Measurements from ENCODE around the gene POLK.

Gene POLK

DNA sequence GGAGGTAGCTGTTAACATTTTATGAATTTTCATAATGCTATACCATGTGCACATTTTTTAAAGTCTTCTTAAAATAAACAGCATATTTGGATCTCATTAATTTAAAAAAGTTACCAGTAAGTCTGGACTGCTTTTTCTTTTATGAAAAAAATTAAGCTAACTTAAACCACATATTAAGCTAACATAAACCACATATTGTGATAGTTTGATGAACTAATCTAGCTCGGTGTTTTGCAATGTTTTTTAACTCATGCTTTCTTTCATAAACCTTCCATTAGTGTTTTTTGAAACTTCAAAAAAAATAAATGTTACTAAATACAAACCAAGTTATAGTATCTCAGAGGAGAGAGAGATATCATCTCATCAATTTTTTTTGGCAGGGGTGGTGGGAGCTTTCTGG, 26.5 kb downstream of the POLK start:
- TF ChIP-seq, protein P1, sequence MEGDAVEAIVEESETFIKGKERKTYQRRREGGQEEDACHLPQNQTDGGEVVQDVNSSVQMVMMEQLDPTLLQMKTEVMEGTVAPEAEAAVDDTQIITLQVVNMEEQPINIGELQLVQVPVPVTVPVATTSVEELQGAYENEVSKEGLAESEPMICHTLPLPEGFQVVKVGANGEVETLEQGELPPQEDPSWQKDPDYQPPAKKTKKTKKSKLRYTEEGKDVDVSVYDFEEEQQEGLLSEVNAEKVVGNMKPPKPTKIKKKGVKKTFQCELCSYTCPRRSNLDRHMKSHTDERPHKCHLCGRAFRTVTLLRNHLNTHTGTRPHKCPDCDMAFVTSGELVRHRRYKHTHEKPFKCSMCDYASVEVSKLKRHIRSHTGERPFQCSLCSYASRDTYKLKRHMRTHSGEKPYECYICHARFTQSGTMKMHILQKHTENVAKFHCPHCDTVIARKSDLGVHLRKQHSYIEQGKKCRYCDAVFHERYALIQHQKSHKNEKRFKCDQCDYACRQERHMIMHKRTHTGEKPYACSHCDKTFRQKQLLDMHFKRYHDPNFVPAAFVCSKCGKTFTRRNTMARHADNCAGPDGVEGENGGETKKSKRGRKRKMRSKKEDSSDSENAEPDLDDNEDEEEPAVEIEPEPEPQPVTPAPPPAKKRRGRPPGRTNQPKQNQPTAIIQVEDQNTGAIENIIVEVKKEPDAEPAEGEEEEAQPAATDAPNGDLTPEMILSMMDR (IDR thresholded peaks at IDR 0.05; ENCODE audit: low read depth, low read length): no peak
- no peak for DNase-seq
- Histone ChIP-seq H3K36me3 (no peaks in the 10 kb centered on the region; the same call in 1 of the 2 replicates), H3K4me1 (no peaks in the 10 kb centered on the region; the same call in 1 of the 2 replicates), H3K27me3 (no peaks in the 10 kb centered on the region), H3K9me3 (no peaks in the 10 kb centered on the region), H3K4me3 (ENCODE audit: low read depth, low read length) (no peak overlapping the region)

DNA sequence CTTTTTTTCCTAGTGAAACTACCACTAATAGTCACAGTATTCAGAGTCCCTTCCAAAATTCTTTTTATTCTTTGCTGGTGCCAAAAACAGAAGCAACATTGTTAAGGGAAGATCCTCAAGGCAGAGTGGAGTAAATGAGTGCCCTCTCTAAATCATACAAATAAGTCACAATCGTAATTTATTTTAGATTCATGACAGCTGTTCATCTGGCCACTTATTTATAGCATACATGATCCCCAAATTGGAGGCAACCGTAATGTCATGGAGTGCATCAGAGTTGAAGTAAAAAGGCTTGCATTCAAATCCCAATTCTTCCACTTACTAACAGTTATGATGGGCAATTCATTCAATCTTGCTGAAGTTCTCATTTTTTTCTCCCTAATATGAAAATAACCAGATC, 33.4 kb downstream of the POLK start:
- no peak for DNase-seq
- TF ChIP-seq, protein P1 (IDR thresholded peaks at IDR 0.05; ENCODE audit: low read depth, low read length): no peak

DNA sequence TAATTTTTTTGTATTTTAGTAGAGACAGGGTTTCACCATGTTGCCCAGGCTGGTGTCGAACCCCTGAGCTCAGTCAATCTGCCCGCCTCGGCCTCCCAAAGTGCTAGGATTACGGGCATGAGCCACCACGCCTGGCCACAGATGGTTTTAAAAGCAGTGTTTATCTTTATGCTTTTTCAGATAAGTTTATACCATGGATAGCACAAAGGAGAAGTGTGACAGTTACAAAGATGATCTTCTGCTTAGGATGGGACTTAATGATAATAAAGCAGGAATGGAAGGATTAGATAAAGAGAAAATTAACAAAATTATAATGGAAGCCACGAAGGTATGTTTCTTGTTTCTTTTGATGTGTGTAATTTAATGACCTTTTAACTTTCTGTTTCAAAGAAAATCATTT, 35.1 kb downstream of the POLK start:
- H3K27me3 ChIP-seq: no peaks in the 10 kb centered on the region

More for the DNA sequence above, 33.4 kb downstream of the POLK start:
- Histone ChIP-seq H3K36me3 (no peaks in the 10 kb centered on the region; the same call in 1 of the 2 replicates), H3K27me3 (no peaks in the 10 kb centered on the region), H3K9me3 (no peaks in the 10 kb centered on the region), H3K4me3 (ENCODE audit: low read depth, low read length) (no peak overlapping the region), H3K4me1 (no peaks in the 10 kb centered on the region; the same call in 1 of the 2 replicates)

DNA sequence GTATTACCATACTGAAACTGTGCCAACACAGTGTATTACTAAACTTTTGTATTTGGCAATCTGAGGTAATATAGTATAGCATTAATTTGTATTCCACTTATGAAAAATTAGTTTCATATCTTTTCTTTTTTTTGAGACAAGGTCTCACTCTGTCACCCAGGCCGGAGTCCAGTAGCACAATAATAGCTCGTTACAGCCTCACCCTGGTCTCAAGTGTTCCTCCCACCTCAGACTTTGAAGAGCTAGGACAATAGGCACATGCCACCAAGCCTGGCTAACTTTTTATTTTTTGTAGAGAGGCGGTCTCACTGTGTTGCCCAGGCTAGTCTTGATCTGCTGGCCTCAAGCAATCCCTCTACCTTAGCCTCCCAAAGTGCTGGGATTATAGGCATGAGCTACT, 36.1 kb downstream of the POLK start:
- no peak overlapping the region for H3K4me3 ChIP-seq (ENCODE audit: low read depth, low read length)
- TF ChIP-seq, protein P1 (IDR thresholded peaks at IDR 0.05; ENCODE audit: low read depth, low read length): no peak
- peaks cover 6% of the 10 kb centered on the region for H3K36me3 ChIP-seq
- H3K4me1 ChIP-seq: no peaks in the 10 kb centered on the region; the same call in 1 of the 2 replicates
- H3K9me3 ChIP-seq: no peaks in the 10 kb centered on the region
- DNase-seq: no peak
- no peaks in the 10 kb centered on the region for H3K27me3 ChIP-seq

More for the DNA sequence above, 35.1 kb downstream of the POLK start:
- TF ChIP-seq, protein P1 (IDR thresholded peaks at IDR 0.05; ENCODE audit: low read depth, low read length): no peak
- H3K4me1 ChIP-seq: no peaks in the 10 kb centered on the region; the same call in 1 of the 2 replicates
- DNase-seq: no peak
- H3K4me3 ChIP-seq (ENCODE audit: low read depth, low read length): no peak overlapping the region
- no peaks in the 10 kb centered on the region for H3K9me3 ChIP-seq
- H3K36me3 ChIP-seq: no peaks in the 10 kb centered on the region; the same call in 1 of the 2 replicates

DNA sequence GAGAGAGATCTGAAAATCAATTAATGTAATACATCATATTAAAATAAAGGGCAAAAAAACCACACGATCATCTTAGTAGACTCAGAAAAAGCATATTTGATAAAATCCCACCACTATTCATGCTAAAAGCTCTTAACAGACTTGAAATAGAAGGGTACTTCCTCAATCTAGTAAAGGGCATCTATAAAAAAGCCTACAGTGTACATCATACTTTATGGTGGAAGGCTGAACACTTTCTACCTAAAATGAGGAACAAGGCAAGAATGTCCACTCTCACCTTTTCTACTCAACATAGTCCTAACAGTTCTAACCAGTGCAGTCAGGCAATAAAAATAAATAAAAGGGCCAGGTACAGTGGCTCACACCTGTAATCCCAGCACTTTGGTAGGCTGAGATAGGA, 38.9 kb downstream of the POLK start:
- Histone ChIP-seq H3K36me3 (peaks cover 19% of the 10 kb centered on the region), H3K4me1 (no peaks in the 10 kb centered on the region; the same call in 1 of the 2 replicates), H3K9me3 (no peaks in the 10 kb centered on the region), H3K4me3 (ENCODE audit: low read depth, low read length) (no peak overlapping the region), H3K27me3 (no peaks in the 10 kb centered on the region)
- no peak for DNase-seq
- TF ChIP-seq, protein P1 (IDR thresholded peaks at IDR 0.05; ENCODE audit: low read depth, low read length): no peak

DNA sequence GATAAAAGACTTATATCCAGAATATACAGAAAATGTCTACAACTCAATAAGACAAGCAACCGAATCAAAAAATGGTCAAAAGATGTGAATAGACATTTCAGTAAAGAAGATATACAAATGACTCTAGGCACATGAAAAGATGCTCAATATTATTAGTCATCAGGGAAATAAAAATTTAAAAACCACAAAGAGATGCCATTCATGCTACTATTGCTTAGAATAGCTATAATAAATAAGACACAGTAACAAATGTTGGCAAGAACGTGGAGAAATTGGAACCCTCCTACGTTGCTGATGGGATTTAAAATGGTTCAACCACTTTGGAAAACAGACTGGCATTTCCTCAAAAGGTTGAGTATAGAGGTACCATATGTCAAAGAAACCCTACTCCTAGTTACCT, 39.8 kb downstream of the POLK start:
- Histone ChIP-seq H3K4me1 (no peaks in the 10 kb centered on the region), H3K36me3 (peaks cover 19% of the 10 kb centered on the region), H3K27me3 (no peaks in the 10 kb centered on the region), H3K9me3 (no peaks in the 10 kb centered on the region), H3K4me3 (ENCODE audit: low read depth, low read length) (no peak overlapping the region)
- TF ChIP-seq, protein P1 (IDR thresholded peaks at IDR 0.05; ENCODE audit: low read depth, low read length): no peak
- no peak for DNase-seq
